ENCODE data around the gene TAS2R50. TPM values are rescaled to one million over a fixed set of nuclear protein-coding genes. Genes with fewer than 3 reads are reported as not detected.

TAS2R50 gene
- total and polyA plus RNA-seq, 2 experiments from 2014 or later: 3.4 TPM; not detected in 1

DNA sequence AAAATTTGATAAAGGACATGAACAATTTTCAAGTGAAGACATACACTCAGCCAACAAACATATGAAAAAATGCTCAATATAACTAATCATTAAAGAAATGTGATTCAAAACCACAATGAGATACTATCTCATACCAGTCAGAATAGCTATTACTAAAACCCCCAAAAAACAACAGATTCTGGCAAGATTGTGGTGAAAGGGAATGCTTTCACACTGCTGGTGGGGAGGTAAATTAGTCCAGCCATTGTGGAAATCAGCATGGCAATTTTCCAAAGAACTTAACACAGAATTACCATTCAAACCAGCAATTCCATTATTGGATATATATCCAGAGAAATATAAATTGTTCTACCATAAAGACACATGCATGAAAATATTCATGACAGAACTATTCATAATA, 29.0 kb downstream of the TAS2R50 start:
- Histone ChIP-seq H3K36me3 (ENCODE audit: insufficient read depth) (no peaks in the 10 kb centered on the region), H3K4me2 (no peak overlapping the region), H3K27ac (ENCODE audit: low read depth) (no peak overlapping the region), H3F3A (replicated peaks; ENCODE audit: low read depth) (no peaks in the 10 kb centered on the region), H3K79me2 (replicated peaks; ENCODE audit: insufficient read depth) (peaks cover 20% of the 10 kb centered on the region), H3K4me1 (ENCODE audit: insufficient read depth) (no peaks in the 10 kb centered on the region), H3K9me2 (ENCODE audit: insufficient read depth) (0 out of 2 replicates have a peak, but pooled peaks cover 3% of the 10 kb centered on the region), H3K4me3 (no peak overlapping the region), H2AFZ (no peak overlapping the region), H4K20me1 (replicated peaks; ENCODE audit: insufficient read depth) (no peaks in the 10 kb centered on the region; the same call in 1 of the 2 replicates), H3K27me3 (ENCODE audit: insufficient read depth) (no peaks in the 10 kb centered on the region)
- H3K9me3 Mint-ChIP-seq: peaks cover 7% of the 10 kb centered on the region
- H3K27ac Mint-ChIP-seq: no peak overlapping the region
- H3K4me1 Mint-ChIP-seq: no peaks in the 10 kb centered on the region; the same call in 2 of the 3 replicates
- peaks cover 8% of the 10 kb centered on the region; the same call in 2 of the 3 replicates for H3K36me3 Mint-ChIP-seq (ENCODE audit: low read depth)
- no peak overlapping the region for H3K4me3 Mint-ChIP-seq
- ATAC-seq (no peak), DNase-seq (ENCODE audit: low spot score) (no peak)
- TF ChIP-seq, protein P1, sequence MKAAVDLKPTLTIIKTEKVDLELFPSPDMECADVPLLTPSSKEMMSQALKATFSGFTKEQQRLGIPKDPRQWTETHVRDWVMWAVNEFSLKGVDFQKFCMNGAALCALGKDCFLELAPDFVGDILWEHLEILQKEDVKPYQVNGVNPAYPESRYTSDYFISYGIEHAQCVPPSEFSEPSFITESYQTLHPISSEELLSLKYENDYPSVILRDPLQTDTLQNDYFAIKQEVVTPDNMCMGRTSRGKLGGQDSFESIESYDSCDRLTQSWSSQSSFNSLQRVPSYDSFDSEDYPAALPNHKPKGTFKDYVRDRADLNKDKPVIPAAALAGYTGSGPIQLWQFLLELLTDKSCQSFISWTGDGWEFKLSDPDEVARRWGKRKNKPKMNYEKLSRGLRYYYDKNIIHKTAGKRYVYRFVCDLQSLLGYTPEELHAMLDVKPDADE (IDR thresholded peaks at IDR 0.05): no peak
- no peak for TF ChIP-seq EZH2 (IDR thresholded peaks at IDR 0.05; ENCODE audit: low read depth, unreplicated experiment)
- TF ChIP-seq, protein P2, sequence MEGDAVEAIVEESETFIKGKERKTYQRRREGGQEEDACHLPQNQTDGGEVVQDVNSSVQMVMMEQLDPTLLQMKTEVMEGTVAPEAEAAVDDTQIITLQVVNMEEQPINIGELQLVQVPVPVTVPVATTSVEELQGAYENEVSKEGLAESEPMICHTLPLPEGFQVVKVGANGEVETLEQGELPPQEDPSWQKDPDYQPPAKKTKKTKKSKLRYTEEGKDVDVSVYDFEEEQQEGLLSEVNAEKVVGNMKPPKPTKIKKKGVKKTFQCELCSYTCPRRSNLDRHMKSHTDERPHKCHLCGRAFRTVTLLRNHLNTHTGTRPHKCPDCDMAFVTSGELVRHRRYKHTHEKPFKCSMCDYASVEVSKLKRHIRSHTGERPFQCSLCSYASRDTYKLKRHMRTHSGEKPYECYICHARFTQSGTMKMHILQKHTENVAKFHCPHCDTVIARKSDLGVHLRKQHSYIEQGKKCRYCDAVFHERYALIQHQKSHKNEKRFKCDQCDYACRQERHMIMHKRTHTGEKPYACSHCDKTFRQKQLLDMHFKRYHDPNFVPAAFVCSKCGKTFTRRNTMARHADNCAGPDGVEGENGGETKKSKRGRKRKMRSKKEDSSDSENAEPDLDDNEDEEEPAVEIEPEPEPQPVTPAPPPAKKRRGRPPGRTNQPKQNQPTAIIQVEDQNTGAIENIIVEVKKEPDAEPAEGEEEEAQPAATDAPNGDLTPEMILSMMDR (conservative IDR thresholded peaks at IDR 0.05; ENCODE audit: low read depth in 2 of 2): no peak
- TF ChIP-seq, protein P3, sequence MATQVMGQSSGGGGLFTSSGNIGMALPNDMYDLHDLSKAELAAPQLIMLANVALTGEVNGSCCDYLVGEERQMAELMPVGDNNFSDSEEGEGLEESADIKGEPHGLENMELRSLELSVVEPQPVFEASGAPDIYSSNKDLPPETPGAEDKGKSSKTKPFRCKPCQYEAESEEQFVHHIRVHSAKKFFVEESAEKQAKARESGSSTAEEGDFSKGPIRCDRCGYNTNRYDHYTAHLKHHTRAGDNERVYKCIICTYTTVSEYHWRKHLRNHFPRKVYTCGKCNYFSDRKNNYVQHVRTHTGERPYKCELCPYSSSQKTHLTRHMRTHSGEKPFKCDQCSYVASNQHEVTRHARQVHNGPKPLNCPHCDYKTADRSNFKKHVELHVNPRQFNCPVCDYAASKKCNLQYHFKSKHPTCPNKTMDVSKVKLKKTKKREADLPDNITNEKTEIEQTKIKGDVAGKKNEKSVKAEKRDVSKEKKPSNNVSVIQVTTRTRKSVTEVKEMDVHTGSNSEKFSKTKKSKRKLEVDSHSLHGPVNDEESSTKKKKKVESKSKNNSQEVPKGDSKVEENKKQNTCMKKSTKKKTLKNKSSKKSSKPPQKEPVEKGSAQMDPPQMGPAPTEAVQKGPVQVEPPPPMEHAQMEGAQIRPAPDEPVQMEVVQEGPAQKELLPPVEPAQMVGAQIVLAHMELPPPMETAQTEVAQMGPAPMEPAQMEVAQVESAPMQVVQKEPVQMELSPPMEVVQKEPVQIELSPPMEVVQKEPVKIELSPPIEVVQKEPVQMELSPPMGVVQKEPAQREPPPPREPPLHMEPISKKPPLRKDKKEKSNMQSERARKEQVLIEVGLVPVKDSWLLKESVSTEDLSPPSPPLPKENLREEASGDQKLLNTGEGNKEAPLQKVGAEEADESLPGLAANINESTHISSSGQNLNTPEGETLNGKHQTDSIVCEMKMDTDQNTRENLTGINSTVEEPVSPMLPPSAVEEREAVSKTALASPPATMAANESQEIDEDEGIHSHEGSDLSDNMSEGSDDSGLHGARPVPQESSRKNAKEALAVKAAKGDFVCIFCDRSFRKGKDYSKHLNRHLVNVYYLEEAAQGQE (IDR thresholded peaks at IDR 0.05; ENCODE audit: unreplicated experiment): no peak
- no peaks in the 10 kb centered on the region for H3K27me3 Mint-ChIP-seq (ENCODE audit: insufficient read depth, low read depth, poor library complexity)

DNA sequence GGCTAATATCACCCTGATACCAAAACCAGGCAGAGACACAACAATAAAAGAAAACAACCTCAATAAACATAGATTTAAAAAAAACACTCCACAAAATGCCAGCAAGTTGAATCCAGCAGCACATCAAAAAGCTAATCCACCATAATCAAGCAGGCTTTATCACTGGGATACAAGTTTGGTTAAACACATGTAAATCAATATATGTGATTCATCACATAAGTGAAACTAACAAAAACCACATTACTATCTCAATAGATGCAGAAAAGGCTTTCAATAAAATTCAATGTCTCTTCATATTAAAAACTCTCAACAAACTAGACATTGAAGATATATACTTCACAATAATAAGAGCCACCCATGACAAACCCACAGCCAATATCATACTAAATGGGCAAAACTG, 30.6 kb downstream of the TAS2R50 start:
- Mint-ChIP-seq H3K4me1 (no peaks in the 10 kb centered on the region; the same call in 2 of the 3 replicates), H3K4me3 (no peak overlapping the region), H3K27ac (no peak overlapping the region), H3K27me3 (ENCODE audit: insufficient read depth, low read depth, poor library complexity) (no peaks in the 10 kb centered on the region), H3K9me3 (peaks cover 7% of the 10 kb centered on the region), H3K36me3 (ENCODE audit: low read depth) (peaks cover 10% of the 10 kb centered on the region; the same call in 2 of the 3 replicates)
- Histone ChIP-seq H3K4me2 (no peak overlapping the region), H2AFZ (no peak overlapping the region), H3K27ac (ENCODE audit: low read depth) (no peak overlapping the region), H3K4me3 (no peak overlapping the region), H3K36me3 (ENCODE audit: insufficient read depth) (no peaks in the 10 kb centered on the region), H3F3A (replicated peaks; ENCODE audit: low read depth) (no peaks in the 10 kb centered on the region), H3K27me3 (ENCODE audit: insufficient read depth) (no peaks in the 10 kb centered on the region), H4K20me1 (replicated peaks; ENCODE audit: insufficient read depth) (no peaks in the 10 kb centered on the region; the same call in 1 of the 2 replicates), H3K9me2 (ENCODE audit: insufficient read depth) (no peaks in the 10 kb centered on the region), H3K4me1 (ENCODE audit: insufficient read depth) (no peaks in the 10 kb centered on the region), H3K79me2 (replicated peaks; ENCODE audit: insufficient read depth) (peaks cover 20% of the 10 kb centered on the region)
- DNase-seq (ENCODE audit: low spot score): no peak
- TF ChIP-seq NANOG (IDR thresholded peaks at IDR 0.05; ENCODE audit: borderline replicate concordance) (no peak), ZNF331 (CRISPR knock-in tag; IDR thresholded peaks at IDR 0.05; ENCODE audit: low read depth) (no peak), ZNF114 (CRISPR knock-in tag; IDR thresholded peaks at IDR 0.05) (no peak), CREB1 (CRISPR knock-in tag; IDR thresholded peaks at IDR 0.05; ENCODE audit: low read depth) (no peak), POLR2AphosphoS5 (IDR thresholded peaks at IDR 0.05; ENCODE audit: low read depth) (no peak), STAT1 (IDR thresholded peaks at IDR 0.05; ENCODE audit: unreplicated experiment) (no peak)
- no peak for ATAC-seq

Data from GM23338 (cell line).